IPS DF 4.7 (cell line): ENCODE data around the gene TPM2.

Experiments
- DNase-seq: peaks from one replicate; pipeline ENCODE4 v3.0.0-alpha.2; 2013; ENCODE audit warnings: low spot score; ENCODE audit errors: extremely low read depth

TPM2 gene

DNA sequence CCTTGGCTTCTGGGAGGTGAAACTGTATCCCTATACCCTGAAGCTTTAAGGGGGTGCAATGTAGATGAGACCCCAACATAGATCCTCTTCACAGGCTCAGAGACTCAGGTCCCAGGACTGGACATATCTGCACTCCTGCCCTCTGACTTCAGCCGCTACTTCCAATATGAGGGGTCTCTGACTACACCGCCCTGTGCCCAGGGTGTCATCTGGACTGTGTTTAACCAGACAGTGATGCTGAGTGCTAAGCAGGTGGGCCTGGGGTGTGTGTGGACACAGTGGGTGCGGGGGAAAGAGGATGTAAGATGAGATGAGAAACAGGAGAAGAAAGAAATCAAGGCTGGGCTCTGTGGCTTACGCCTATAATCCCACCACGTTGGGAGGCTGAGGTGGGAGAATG, 10.6 kb downstream of the TPM2 start:
- no peak for DNase-seq

DNA sequence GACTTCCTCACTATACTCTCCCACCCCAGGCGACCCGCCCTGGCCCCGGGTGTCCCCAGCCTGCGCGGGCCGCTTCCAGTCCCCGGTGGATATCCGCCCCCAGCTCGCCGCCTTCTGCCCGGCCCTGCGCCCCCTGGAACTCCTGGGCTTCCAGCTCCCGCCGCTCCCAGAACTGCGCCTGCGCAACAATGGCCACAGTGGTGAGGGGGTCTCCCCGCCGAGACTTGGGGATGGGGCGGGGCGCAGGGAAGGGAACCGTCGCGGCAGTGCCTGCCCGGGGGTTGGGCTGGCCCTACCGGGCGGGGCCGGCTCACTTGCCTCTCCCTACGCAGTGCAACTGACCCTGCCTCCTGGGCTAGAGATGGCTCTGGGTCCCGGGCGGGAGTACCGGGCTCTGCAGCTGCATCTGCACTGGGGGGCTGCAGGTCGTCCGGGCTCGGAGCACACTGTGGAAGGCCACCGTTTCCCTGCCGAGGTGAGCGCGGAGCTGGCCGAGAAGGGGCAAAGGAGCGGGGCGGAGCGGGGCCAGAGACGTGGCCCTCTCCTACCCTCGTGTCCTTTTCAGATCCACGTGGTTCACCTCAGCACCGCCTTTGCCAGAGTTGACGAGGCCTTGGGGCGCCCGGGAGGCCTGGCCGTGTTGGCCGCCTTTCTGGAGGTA, 13.9 kb downstream of the TPM2 start:
- DNase-seq: no peak

DNA sequence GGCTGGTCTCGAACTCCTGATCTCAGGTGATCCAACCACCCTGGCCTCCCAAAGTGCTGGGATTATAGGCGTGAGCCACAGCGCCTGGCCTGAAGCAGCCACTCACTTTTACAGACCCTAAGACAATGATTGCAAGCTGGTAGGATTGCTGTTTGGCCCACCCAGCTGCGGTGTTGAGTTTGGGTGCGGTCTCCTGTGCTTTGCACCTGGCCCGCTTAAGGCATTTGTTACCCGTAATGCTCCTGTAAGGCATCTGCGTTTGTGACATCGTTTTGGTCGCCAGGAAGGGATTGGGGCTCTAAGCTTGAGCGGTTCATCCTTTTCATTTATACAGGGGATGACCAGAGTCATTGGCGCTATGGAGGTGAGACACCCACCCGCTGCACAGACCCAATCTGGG, 14.5 kb downstream of the TPM2 start:
- DNase-seq: no peak

GRCh38 chr9:35674025-35674361, 15.7 kb downstream of the TPM2 start:
- DNase-seq: no peak

DNA sequence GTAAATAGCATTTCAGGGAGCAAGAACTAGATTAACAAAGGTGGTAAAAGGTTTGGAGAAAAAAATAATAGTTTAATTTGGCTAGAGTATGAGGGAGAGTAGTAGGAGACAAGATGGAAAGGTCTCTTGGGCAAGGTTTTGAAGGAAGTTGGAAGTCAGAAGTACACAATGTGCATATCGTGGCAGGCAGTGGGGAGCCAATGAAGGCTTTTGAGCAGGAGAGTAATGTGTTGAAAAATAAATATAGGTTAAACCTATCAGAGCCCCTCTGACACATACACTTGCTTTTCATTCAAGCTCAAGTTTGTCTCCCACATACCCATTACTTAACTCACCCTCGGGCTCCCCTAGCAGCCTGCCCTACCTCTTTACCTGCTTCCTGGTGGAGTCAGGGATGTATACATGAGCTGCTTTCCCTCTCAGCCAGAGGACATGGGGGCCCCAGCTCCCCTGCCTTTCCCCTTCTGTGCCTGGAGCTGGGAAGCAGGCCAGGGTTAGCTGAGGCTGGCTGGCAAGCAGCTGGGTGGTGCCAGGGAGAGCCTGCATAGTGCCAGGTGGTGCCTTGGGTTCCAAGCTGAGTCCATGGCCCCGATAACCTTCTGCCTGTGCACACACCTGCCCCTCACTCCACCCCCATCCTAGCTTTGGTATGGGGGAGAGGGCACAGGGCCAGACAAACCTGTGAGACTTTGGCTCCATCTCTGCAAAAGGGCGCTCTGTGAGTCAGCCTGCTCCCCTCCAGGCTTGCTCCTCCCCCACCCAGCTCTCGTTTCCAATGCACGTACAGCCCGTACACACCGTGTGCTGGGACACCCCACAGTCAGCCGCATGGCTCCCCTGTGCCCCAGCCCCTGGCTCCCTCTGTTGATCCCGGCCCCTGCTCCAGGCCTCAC, 16.3 kb downstream of the TPM2 start, which contains the start of gene CA9:
Gene CA9, plus strand, starts transcription at position 797 of the 893 bp plus-strand sequence. Its CDS starts 32 bp downstream, at position 829.
- DNase-seq: no peak

DNA sequence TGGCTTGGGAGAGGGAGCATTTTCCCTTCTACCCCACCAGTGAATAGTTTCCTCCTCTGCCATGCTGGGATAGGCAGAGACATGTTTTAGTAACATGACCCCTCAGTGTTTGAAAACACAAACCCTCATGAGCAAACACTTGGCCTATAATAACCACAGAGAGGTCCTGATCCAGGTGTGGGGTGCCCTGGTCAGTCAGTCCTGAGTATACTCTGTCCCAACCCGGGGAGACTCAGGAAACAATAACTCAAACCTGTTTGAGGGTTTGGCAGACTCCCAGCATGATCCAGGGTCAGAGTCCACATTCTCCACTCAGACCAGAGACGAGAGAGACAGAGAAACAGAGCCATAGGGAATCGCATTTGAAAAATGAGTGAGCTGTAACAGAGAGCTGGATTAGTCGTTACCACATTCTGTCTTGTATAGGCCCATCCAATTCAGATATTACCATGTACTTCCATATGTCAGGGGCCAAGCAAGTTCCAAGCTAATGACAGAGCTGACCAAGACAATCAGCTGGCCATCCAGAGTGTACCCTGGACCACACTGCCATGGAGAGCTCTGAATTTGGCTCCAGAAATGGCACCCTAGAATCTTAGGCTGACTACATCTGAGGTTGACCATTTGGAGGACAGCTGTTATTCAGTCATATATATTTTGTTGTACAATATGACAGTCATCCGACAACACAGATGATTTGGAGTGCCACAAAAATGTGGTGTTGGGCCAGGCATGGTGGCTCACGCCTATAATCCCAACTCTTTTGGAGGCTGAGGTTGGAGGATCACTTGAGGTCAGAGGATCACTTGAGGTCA, 20.2 kb downstream of the TPM2 start:
- DNase-seq: no peak

DNA sequence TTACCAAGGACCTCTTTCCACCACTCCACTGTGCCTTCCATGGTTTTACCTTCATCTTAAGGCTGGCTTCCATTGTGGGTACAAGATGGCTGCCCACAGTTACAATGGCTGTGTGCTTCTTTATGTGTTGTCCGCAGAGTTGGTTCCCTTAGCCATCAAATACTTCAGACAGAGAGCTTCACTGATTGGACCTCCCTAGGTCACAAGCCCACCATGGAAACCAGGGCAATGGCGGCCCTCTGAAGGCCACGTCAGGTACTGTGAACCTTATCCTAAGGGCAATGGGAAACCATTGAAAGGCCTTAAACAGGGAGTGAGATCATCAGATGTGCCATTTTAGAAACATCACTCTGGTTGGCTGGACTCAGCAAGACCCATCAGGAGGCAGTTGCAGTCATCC, 21.8 kb downstream of the TPM2 start:
- no peak for DNase-seq

DNA sequence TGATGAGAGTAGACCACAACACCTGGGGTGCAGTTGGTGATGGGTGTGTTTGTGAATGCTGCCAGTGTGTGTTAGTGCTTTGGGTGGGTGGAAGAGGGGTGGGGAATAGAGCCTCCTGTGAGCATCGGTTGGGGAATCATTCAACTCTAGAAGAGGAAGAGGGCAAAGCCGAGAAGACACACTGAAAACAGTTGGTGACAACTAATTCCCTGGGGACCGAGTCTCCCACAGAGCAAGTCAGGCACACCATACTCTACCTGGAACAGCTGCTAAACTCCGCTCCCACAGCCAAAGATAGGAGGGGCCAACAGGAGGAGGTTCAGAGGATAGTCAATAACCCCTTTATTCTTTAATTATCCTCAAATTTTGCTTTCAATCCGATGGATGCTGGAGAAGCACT, 23.2 kb downstream of the TPM2 start:
- no peak for DNase-seq

GRCh38 chr9:35666045-35666444, 23.7 kb downstream of the TPM2 start:
- DNase-seq: no peak

- DNase-seq: no peak
Measured at GRCh38 chr9:35665471-35665818, 24.3 kb downstream of the TPM2 start.

DNA sequence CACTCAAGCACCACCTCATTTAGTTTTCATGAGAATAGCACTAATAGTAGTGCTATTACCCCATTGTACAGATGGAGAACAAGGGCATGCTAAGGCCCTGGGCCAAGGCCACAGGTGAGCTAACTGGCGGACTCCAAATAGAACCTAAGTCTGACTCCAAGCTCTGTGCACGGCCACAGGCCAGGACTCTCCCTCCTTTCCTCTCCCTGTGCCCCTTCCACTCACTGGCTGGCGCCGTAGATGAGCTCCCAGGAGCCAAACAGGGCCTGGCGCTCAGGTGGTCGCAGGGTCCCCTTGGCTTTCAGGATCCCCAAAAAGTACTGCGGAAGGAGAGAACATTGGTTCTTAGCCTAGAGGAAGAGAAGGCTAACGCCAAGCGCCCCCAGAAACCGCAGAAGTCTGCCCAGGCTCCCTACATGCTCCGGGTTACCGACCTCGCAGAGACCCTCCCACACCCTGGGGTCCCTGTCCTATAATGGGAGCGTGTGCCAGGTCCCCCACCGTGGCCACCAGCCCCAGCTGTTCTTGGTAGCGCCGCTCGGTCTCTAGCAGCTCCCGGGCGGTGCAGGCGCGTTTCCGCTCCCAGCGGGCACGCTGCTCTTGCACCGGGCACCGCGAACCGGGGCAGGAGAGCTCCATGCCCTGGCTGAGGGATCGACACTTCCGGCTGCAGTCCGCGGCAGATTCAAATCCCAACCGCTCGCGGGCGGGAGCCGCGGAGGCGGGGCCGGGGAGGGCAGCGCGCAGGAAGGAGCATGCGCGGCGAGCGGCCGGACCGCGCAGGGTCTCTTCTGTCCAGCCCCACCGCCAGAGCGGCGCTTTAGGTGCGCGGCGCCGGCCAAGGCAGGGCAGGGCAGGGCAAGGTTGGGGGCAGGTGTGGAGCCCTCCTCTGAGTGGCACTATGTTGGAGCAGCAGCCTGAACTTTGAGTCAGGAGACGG, 24.9 kb downstream of the TPM2 start, which contains the start of gene ARHGEF39:
Gene ARHGEF39, minus strand, starts transcription at position 665 of the 940 bp plus-strand sequence. Its CDS starts 26 bp downstream, at position 639.
- DNase-seq: no peak

DNA sequence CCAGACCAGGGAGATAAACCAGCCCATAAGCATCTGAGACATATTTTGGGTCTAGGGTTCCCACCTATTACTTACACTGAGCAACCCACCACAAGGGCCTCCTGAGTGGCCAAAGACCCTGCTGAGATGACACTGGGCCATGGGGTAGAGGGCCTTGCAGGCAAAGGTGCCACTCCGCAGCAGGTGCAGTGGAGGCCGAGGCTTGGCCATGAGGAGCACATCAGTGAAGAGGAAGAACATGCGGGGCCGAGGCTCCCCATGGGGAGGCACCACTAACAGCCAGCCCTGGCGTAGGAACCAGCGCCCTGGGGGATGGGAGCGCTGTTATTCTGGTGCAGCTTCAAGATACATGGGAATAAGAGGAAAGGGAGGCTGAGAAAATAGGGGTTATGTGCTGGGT, 27.3 kb downstream of the TPM2 start:
- DNase-seq: no peak

DNA sequence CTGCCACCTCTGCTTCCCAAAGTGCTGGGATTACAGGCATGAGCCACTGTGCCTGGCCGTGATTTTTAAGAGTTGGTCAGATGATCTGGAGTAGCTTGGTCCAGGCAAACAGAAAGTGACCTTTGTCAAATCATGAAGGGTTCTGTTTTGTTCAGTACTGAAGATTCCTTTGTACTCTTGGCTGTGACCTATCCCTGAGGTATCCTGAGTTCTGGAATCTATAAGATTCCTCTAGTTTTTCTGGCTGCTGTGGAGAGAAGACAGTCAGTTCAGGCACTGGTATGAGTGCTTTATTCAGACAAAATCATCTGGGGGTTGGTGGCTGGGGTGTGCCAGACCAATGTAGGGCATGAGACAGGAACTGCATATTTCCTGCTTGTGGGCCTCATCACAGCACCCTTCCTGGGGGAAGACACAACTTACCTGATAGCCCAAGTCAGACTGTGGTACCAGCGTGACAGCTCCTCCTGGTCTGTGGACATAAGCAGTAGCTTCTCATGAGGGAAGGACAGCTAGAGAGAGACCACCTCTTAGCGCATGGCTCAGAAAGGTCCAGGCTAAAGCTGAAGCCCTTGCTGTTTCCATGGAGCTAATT, 27.9 kb downstream of the TPM2 start:
- DNase-seq: no peak

DNA sequence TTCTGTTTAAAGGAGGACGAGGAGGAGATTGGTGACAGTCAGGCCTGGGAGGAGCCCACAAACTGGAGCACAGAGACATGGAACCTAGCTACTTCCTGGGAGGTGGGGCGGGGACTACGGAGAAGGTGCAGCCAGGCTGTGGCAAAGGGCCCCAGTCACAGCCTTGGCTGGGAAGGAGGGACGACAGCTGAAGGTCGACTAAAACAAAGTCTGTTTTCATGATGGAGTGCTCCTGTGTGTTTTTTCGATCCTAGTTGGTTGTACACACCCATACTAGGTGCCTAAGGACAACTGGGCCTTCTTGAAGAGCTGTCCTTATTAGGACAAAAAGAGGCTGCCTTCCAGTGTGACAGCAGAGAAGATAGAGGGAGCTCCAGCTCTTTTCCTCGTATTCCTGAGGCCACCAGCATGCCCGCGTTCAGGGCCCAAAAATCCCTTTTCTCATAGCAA, 28.7 kb downstream of the TPM2 start:
- DNase-seq: no peak

DNA sequence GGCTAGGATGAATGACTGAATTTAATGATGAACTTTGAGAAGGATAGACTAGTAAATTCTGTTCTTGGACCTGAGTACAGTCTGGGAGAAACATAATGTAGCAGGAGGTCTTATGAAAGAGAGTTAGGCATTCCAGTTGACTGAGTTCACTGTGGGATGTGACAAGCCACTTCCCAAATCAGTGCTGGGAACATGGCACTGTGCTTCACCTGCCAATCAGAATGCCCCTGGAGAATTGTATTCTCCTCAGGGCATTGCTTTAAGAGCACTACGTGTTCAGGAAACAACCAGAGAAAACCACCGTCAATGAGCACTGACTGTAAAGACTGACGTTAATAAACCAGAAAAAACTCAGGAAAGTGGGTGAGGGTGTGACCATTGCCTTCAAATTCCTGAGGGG, 30.4 kb downstream of the TPM2 start:
- DNase-seq: no peak

GRCh38 chr9:35658968-35659220, 30.8 kb downstream of the TPM2 start:
- DNase-seq: no peak

- no peak for DNase-seq
Measured at GRCh38 chr9:35658137-35658967, 31.4 kb downstream of the TPM2 start, which contains the start of gene CCDC107. CCDC107 (plus strand) TSS chr9:35658292; CDS start chr9:35658380, 88 bp downstream.

DNA sequence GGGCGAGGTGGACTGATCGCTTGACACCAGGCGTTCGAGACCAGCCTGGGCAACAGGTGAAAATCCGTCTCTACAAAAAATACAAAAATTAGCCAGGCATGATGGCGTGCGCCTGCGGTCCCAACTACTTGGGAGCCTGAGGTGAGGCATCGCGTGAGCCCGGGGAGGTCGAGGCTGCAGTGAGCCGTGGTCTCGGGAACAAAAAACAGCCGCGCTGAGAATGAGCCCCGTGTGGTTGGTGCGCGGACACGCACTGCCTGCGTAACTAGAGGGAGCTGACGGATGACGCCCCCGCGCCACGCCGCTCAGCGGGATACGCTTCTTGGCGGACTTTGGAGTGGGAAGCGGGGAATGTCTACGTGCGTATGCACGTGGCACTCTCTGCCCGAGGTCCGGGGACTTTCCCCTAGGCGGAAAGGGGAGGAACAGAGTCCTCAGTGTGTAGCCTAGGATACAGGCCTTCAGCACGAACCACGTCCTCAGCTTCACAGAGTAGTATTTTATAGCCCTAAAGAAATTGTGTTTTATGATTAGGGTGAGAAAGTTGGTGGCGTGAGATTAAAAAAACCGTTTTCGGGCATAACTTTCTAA, 32.1 kb downstream of the TPM2 start, which contains the start of gene RMRP:
Gene RMRP, minus strand, starts transcription at position 474 of the 591 bp plus-strand sequence.
- DNase-seq: peak; percentile 98
